B cell (primary cell): ENCODE measurements around the gene SLC27A1. TPM values are rescaled to one million over a fixed set of nuclear protein-coding genes. Genes with fewer than 3 reads are reported as not detected.

Source experiments
- ATAC-seq: fragments of 200-7000 bp; cut with Tn5 transposase; one replicate; pipeline ENCODE4 v1.10.0; 2021; ENCODE audit warnings: low read depth, mild to moderate bottlenecking, moderate number of reproducible peaks, moderate library complexity
- CTCF ChIA-PET: fragments of 350-600 bp; sonication (Branson Sonifier 250); formaldehyde crosslinking; loops from one replicate; lab custom pipeline; 2021; ENCODE audit warnings: antibody characterized with exemption, inconsistent platforms; lab: Charles Lee
- POLR2A ChIA-PET: fragments of 350-600 bp; sonication (Branson Sonifier 250); formaldehyde crosslinking; loops from one replicate; lab custom pipeline; 2021; ENCODE audit warnings: antibody characterized with exemption; lab: Charles Lee
- DNase-seq: peaks from one replicate; pipeline ENCODE4 v3.0.0; 2013
- H2AFZ ChIP-seq: 2 replicates; pipeline ENCODE4 v1.6.1; 2012; ENCODE audit warnings: mild to moderate bottlenecking, low read depth, low read length; ENCODE audit not compliant: insufficient read depth, poor library complexity, severe bottlenecking
- H3K27ac ChIP-seq, 2 donors: 1 replicate in 1 of 2; 2 replicates in 1 of 2; pipeline ENCODE4 v1.5.1; 2012 to 2013; ENCODE audit warnings: low read length in 2 of 2, mild to moderate bottlenecking in 2 of 2, moderate library complexity in 1 of 2
- H3K27me3 ChIP-seq, 4 experiments: fragments of 200-600 bp in 1 of 4; sonication (generic) in 1 of 4; replicated peaks in 1 of 4; 1 replicate in 2 of 4; 2 replicates in 2 of 4; pipeline versions ENCODE4 v1.6.1 to v1.7.0; 2013 to 2016; ENCODE audit warnings: low read length in 3 of 4, mild to moderate bottlenecking in 2 of 4, mixed read lengths in 1 of 4, moderate library complexity in 1 of 4; ENCODE audit not compliant: insufficient read depth in 4 of 4, control insufficient read depth in 3 of 4; ENCODE audit errors: control extremely low read depth in 1 of 4
- H3K36me3 ChIP-seq, 2 experiments: replicated peaks in 1 of 2; 1 replicate in 1 of 2; 2 replicates in 1 of 2; pipeline versions ENCODE4 v1.6.1 to v1.7.1; 2013; ENCODE audit warnings: low read length in 1 of 2; ENCODE audit not compliant: insufficient read depth in 2 of 2, control insufficient read depth in 1 of 2; ENCODE audit errors: control extremely low read depth in 1 of 2, extremely low read depth in 1 of 2
- H3K4me1 ChIP-seq, 2 donors: fragments of 200-600 bp in 1 of 2; sonication (generic) in 1 of 2; 1 replicate in 1 of 2; 2 replicates in 1 of 2; pipeline versions ENCODE4 v1.5.1 to v1.6.1; 2013 to 2017; ENCODE audit warnings: low read length in 2 of 2; ENCODE audit not compliant: control insufficient read depth in 2 of 2, insufficient read depth in 2 of 2
- H3K4me2 ChIP-seq: replicated peaks from 2 replicates; pipeline ENCODE3; 2012; ENCODE audit warnings: mild to moderate bottlenecking, low read depth, low read length; ENCODE audit not compliant: poor library complexity, severe bottlenecking
- H3K4me3 ChIP-seq, 5 experiments: fragments of 200-600 bp in 1 of 5; sonication (generic) in 1 of 5; 1 replicate in 3 of 5; 2 replicates in 2 of 5; pipeline versions ENCODE4 v1.5.1 to v1.7.0; 2011 to 2016; ENCODE audit warnings: low read length in 4 of 5, mild to moderate bottlenecking in 4 of 5, low read depth in 2 of 5, control low read depth in 1 of 5, moderate library complexity in 1 of 5; ENCODE audit not compliant: insufficient read depth in 1 of 5; ENCODE audit errors: control extremely low read depth in 1 of 5, extremely low read depth in 1 of 5
- H3K79me2 ChIP-seq: fragments of 200-600 bp; sonication (generic); one replicate; pipeline ENCODE4 v1.6.0; 2016; ENCODE audit warnings: low read length; ENCODE audit not compliant: control insufficient read depth, insufficient read depth
- H3K9ac ChIP-seq: fragments of 200-600 bp; sonication (generic); 2 replicates; pipeline ENCODE4 v1.6.1; 2017; ENCODE audit warnings: mild to moderate bottlenecking, low read length, moderate library complexity
- H3K9me3 ChIP-seq, 3 donors: one replicate each; pipeline versions ENCODE4 v1.6.1 to v1.7.1; 2013; ENCODE audit warnings: low read length in 2 of 3; ENCODE audit not compliant: control insufficient read depth in 2 of 3, insufficient read depth in 1 of 3; ENCODE audit errors: control extremely low read depth in 1 of 3
- H4K20me1 ChIP-seq: 2 replicates; pipeline ENCODE4 v1.6.0; 2012; ENCODE audit warnings: mild to moderate bottlenecking, low read length; ENCODE audit not compliant: insufficient read depth, control insufficient read depth, poor library complexity, severe bottlenecking
- H3K27ac Mint-ChIP-seq: one replicate; pipeline ENCODE4 v1.8.0; 2021; ENCODE audit warnings: mixed read lengths
- H3K27me3 Mint-ChIP-seq: one replicate; pipeline ENCODE4 v1.8.0; 2021; ENCODE audit warnings: mixed read lengths
- H3K4me1 Mint-ChIP-seq: one replicate; pipeline ENCODE4 v1.8.0; 2021; ENCODE audit warnings: mixed read lengths
- H3K4me3 Mint-ChIP-seq: one replicate; pipeline ENCODE4 v1.8.0; 2021; ENCODE audit warnings: mixed read lengths
- H3K9me3 Mint-ChIP-seq: one replicate; pipeline ENCODE4 v1.8.0; 2022; ENCODE audit warnings: mixed read lengths; ENCODE audit not compliant: insufficient read depth
- CTCF ChIP-seq: fragments of 200-600 bp; IDR thresholded peaks from one replicate; pipeline ENCODE4 v1.8.0; 2022; ENCODE audit warnings: antibody characterized with exemption, mild to moderate bottlenecking
- EZH2 ChIP-seq: IDR thresholded peaks from 2 replicates; pipeline ENCODE4 v1.6.1; 2012; ENCODE audit warnings: borderline replicate concordance, low read depth, mild to moderate bottlenecking, moderate library complexity, low read length; ENCODE audit not compliant: insufficient read depth, poor library complexity, severe bottlenecking
- WGBS: methylation state at CpG from one replicate; pipeline ENCODE4 v1.1.5; 2013; ENCODE audit warnings: missing lambda C conversion rate; ENCODE audit not compliant: insufficient coverage; 5-methylcytosine and 5-hydroxymethylcytosine counted together
- intact Hi-C: fragments of 100-400 bp; cut with micrococcal nuclease; formaldehyde crosslinking; loops from one replicate; pipeline ENCODE4 v1.10.0; 2022
- polyA plus RNA-seq: library from polyadenylated mRNA; depleted of rRNA; stranded (reverse); fragments of >200 nt; gene quantifications from 2 replicates; pipeline ENCODE4 v1.2.3, GENCODE V29; 2012
- total RNA-seq, 2 donors: library from RNA; stranded (reverse); fragments of 120-200 nt in 1 of 2; gene quantifications; 1 replicate in 1 of 2; 2 replicates in 1 of 2; pipeline versions ENCODE4 v1.2.3 to v1.2.4, GENCODE V29; 2013 to 2022

SLC27A1 gene
- total and polyA plus RNA-seq, 2 donors (not counting 1 experiment from before 2014, with no cell fraction given) = 5.1 to 9.5 TPM

- DNase-seq (no peak), ATAC-seq (no peak)
- no peaks in the 10 kb centered on the region for H3K36me3 ChIP-seq
- intact Hi-C loops = no loop called here
- 75% methylated on average over 7 of the region's 11 CpGs for WGBS
- POLR2A ChIA-PET = no interaction called here
- Mint-ChIP-seq H3K9me3 (no peaks in the 10 kb centered on the region), H3K4me3 (no peak overlapping the region), H3K4me1 (peaks cover 5% of the 10 kb centered on the region), H3K27me3 (peaks cover 38% of the 10 kb centered on the region), H3K27ac (no peak overlapping the region)
- H3K9ac ChIP-seq = no peak overlapping the region
- H3K27me3 ChIP-seq = peaks cover 0 to 63% (median 20%) of the 10 kb centered on the region in 4 experiments
- CTCF ChIA-PET = interaction anchor here (0.6 kb wide), 1 partner anchor 147 kb away, joined by 3 read pairs; the partner anchor contains the start of gene DDA1
- H2AFZ ChIP-seq = no peak overlapping the region
- peaks cover 7 to 10% of the 10 kb centered on the region in 2 donors for H3K4me1 ChIP-seq
- H3K4me2 ChIP-seq = no peak overlapping the region
- no peak overlapping the region for H3K4me3 ChIP-seq
- H3K27ac ChIP-seq = no peak overlapping the region
- no peaks in the 10 kb centered on the region for H3K79me2 ChIP-seq
- H3K9me3 ChIP-seq = peaks cover 0 to 11% (median 3%) of the 10 kb centered on the region in 3 donors
- no peaks in the 10 kb centered on the region for H4K20me1 ChIP-seq
- TF ChIP-seq CTCF = no peak
- no peak for TF ChIP-seq EZH2
These were observed 14.2 kb upstream of the SLC27A1 start for GRCh38 chr19:17456127-17456526.

- intact Hi-C loops = no loop called here
These were observed 12.7 kb upstream of the SLC27A1 start for GRCh38 chr19:17457616-17458015.

More at GRCh38 chr19:17457616-17458015, 12.7 kb upstream of the SLC27A1 start:
- 94% methylated on average over 5 of the region's 6 CpGs for WGBS
- Mint-ChIP-seq H3K4me3 (no peak overlapping the region), H3K4me1 (peaks cover 5% of the 10 kb centered on the region), H3K27me3 (peaks cover 32% of the 10 kb centered on the region), H3K9me3 (no peaks in the 10 kb centered on the region), H3K27ac (no peak overlapping the region)
- no peak for DNase-seq
- Histone ChIP-seq H3K4me2 (no peak overlapping the region), H3K4me1 (peaks cover 7 to 10% of the 10 kb centered on the region in 2 donors), H3K27ac (no peak overlapping the region), H2AFZ (no peak overlapping the region), H3K9me3 (peaks cover 0 to 11% (median 3%) of the 10 kb centered on the region in 3 donors), H3K27me3 (peaks cover 0 to 54% (median 18%) of the 10 kb centered on the region in 4 experiments), H4K20me1 (no peaks in the 10 kb centered on the region), H3K4me3 (no peak overlapping the region), H3K9ac (no peak overlapping the region), H3K79me2 (no peaks in the 10 kb centered on the region), H3K36me3 (no peaks in the 10 kb centered on the region)
- ChIA-PET CTCF (interaction anchor here (0.6 kb wide), 1 partner anchor 37 kb away, joined by 3 read pairs; no protein-coding TSS in a partner anchor), POLR2A (no interaction called here)
- no peak for ATAC-seq
- TF ChIP-seq CTCF = no peak
- TF ChIP-seq EZH2 = no peak
